CD4-positive, alpha-beta T cell (primary cell): ENCODE results near the gene TMEM203. TPM values are rescaled to one million over a fixed set of nuclear protein-coding genes. Genes with fewer than 3 reads are reported as not detected.

ENCODE experiments used
- ATAC-seq: fragments of 200-7000 bp; cut with Tn5 transposase; one replicate; pipeline ENCODE4 v1.10.0; 2022; ENCODE audit warnings: mild to moderate bottlenecking; ENCODE audit not compliant: poor library complexity
- CTCF ChIA-PET: fragments of 350-600 bp; sonication (Branson Sonifier 250); formaldehyde crosslinking; loops from one replicate; lab custom pipeline; 2021; ENCODE audit warnings: antibody characterized with exemption, inconsistent platforms; lab: Charles Lee
- POLR2A ChIA-PET: fragments of 350-600 bp; sonication (Branson Sonifier 250); formaldehyde crosslinking; loops from one replicate; lab custom pipeline; 2021; ENCODE audit warnings: antibody characterized with exemption, inconsistent platforms; lab: Charles Lee
- DNase-seq, 14 experiments: peaks; one replicate each; pipeline ENCODE4 v3.0.0-alpha.2; 2013 to 2020; ENCODE audit warnings: mixed read lengths in 2 of 14
- H3K27ac ChIP-seq, 2 donors: one replicate each; pipeline versions ENCODE4 v1.5.1 to v1.7.0; 2013; ENCODE audit warnings: low read length in 2 of 2, low read depth in 1 of 2, mild to moderate bottlenecking in 1 of 2
- H3K27me3 ChIP-seq, 2 experiments: 1 replicate in 1 of 2; 2 replicates in 1 of 2; pipeline versions ENCODE4 v1.6.1 to v1.7.0; 2013; ENCODE audit warnings: low read length in 2 of 2, control low read depth in 1 of 2, mild to moderate bottlenecking in 1 of 2, moderate library complexity in 1 of 2; ENCODE audit not compliant: insufficient read depth in 2 of 2, control insufficient read depth in 1 of 2
- H3K36me3 ChIP-seq: one replicate; pipeline ENCODE4 v1.6.1; 2013; ENCODE audit warnings: low read length, control low read depth; ENCODE audit not compliant: insufficient read depth
- H3K4me1 ChIP-seq: one replicate; pipeline ENCODE4 v1.6.1; 2013; ENCODE audit warnings: low read length, control low read depth; ENCODE audit not compliant: insufficient read depth
- H3K4me3 ChIP-seq: one replicate; pipeline ENCODE4 v1.5.1; 2013; ENCODE audit warnings: mild to moderate bottlenecking, low read length, moderate library complexity
- H3K9me3 ChIP-seq, 2 experiments: 1 replicate in 1 of 2; 2 replicates in 1 of 2; pipeline versions ENCODE4 v1.6.1 to v1.7.0; 2013; ENCODE audit warnings: low read length in 2 of 2, mild to moderate bottlenecking in 2 of 2, control low read depth in 1 of 2, moderate library complexity in 1 of 2; ENCODE audit not compliant: control insufficient read depth in 1 of 2, insufficient read depth in 1 of 2
- H3K27ac Mint-ChIP-seq: one replicate; pipeline ENCODE4 v1.8.0; 2020; ENCODE audit warnings: mixed read lengths
- H3K27me3 Mint-ChIP-seq: one replicate; pipeline ENCODE4 v1.8.0; 2021; ENCODE audit warnings: mixed read lengths
- H3K36me3 Mint-ChIP-seq: one replicate; pipeline ENCODE4 v1.8.0; 2021; ENCODE audit warnings: low read depth, mixed read lengths
- H3K4me1 Mint-ChIP-seq: one replicate; pipeline ENCODE4 v1.8.0; 2021; ENCODE audit warnings: low read depth, mixed read lengths
- H3K4me3 Mint-ChIP-seq: one replicate; pipeline ENCODE4 v1.8.0; 2020; ENCODE audit warnings: mild to moderate bottlenecking, mixed read lengths
- H3K9me3 Mint-ChIP-seq: one replicate; pipeline ENCODE4 v1.8.0; 2020; ENCODE audit warnings: mixed read lengths
- CTCF ChIP-seq: fragments of 200-600 bp; IDR thresholded peaks from one replicate; pipeline ENCODE4 v1.8.0; 2022; ENCODE audit warnings: antibody characterized with exemption, mild to moderate bottlenecking
- intact Hi-C, 2 experiments: fragments of 100-400 bp; cut with DNase I in 1 of 2; cut with micrococcal nuclease in 1 of 2; formaldehyde crosslinking; loops; one replicate each; pipeline versions ENCODE4 v1.15.1 to v1.9.0; 2023 to 2025; cut with DNase I, micrococcal nuclease
- total RNA-seq, 174 experiments: library from RNA in 2 of 174; stranded (reverse) in 2 of 174; gene quantifications; one replicate each; pipeline ENCODE4 v1.2.3 and lab custom pipeline; 2021 to 2026

The TMEM203 gene
- total RNA-seq, 2 experiments from 2014 or later, result 18.2 to 18.7 TPM

- H3K27ac Mint-ChIP-seq, result no peak overlapping the region
- H3K27me3 ChIP-seq, result no peaks in the 10 kb centered on the region
- no peak overlapping the region for H3K27ac ChIP-seq
- H3K4me1 ChIP-seq, result peaks cover 63% of the 10 kb centered on the region
- H3K4me3 ChIP-seq, result no peak overlapping the region
- H3K27me3 Mint-ChIP-seq, result peaks cover 6% of the 10 kb centered on the region
- ChIA-PET POLR2A (interaction anchor here (1.8 kb wide), 1 partner anchor 108 kb away, joined by 4 read pairs; no protein-coding TSS in a partner anchor), CTCF (no interaction called here)
- no peaks in the 10 kb centered on the region for H3K9me3 ChIP-seq
- H3K36me3 Mint-ChIP-seq, result peaks cover 15% of the 10 kb centered on the region
- intact Hi-C loops, result loop anchor here (2.0 to 5.0 kb wide), 4 partner anchors 25 to 451 kb away; partner anchors contain the start of genes ANAPC2 (in 1 of the 2) and SSNA1 (in 1 of the 2)
- no peaks in the 10 kb centered on the region for H3K9me3 Mint-ChIP-seq
- peaks cover 13% of the 10 kb centered on the region for H3K36me3 ChIP-seq
- no peak for ATAC-seq
- no peak for TF ChIP-seq CTCF
- DNase-seq, result no peak
- peaks cover 17% of the 10 kb centered on the region for H3K4me1 Mint-ChIP-seq
- no peak overlapping the region for H3K4me3 Mint-ChIP-seq
Measured at GRCh38 chr9:137237759-137238726, 32.6 kb upstream of the TMEM203 start.

GRCh38 chr9:137236936-137237421, 31.5 kb upstream of the TMEM203 start:
- ChIA-PET POLR2A (interaction anchor here (0.7 to 1.3 kb wide), 7 partner anchors 13 to 122 kb away, joined by 3 to 9 read pairs (median 5); partner anchors contain the start of genes NELFB and TPRN), CTCF (interaction anchor here (0.5 to 1.8 kb wide), 35 partner anchors 8 to 1394 kb away, joined by 3 to 18 read pairs (median 5); partner anchors contain the start of genes MAN1B1, NELFB, NPDC1 and NRARP)
- Mint-ChIP-seq H3K36me3 (peaks cover 6% of the 10 kb centered on the region), H3K9me3 (no peaks in the 10 kb centered on the region), H3K4me1 (peaks cover 10% of the 10 kb centered on the region), H3K27me3 (peaks cover 6% of the 10 kb centered on the region), H3K27ac (no peak overlapping the region), H3K4me3 (no peak overlapping the region)
- ATAC-seq (no peak), DNase-seq (no peak)
- peak overlapping the region; percentile 7 for H3K4me3 ChIP-seq
- H3K27me3 ChIP-seq, result no peaks in the 10 kb centered on the region
- intact Hi-C loops, result loop anchor here (1.0 to 5.0 kb wide), 5 partner anchors 26 to 450 kb away; partner anchors contain the start of genes ANAPC2 (in 1 of the 2) and SSNA1 (in 1 of the 2)
- H3K27ac ChIP-seq, result no peak overlapping the region
- peaks cover 0 to 3% of the 10 kb centered on the region in 2 experiments for H3K9me3 ChIP-seq
- H3K4me1 ChIP-seq, result peaks cover 52% of the 10 kb centered on the region
- no peak for TF ChIP-seq CTCF
- H3K36me3 ChIP-seq, result peaks cover 2% of the 10 kb centered on the region

GRCh38 chr9:137236238-137236935, 30.9 kb upstream of the TMEM203 start:
- peaks cover 0 to 6% of the 10 kb centered on the region in 2 experiments for H3K9me3 ChIP-seq
- H3K4me3 ChIP-seq, result peak overlapping the region; percentile 7
- no peaks in the 10 kb centered on the region for H3K36me3 ChIP-seq
- CTCF ChIA-PET, result interaction anchor here (0.5 to 1.8 kb wide), 36 partner anchors 8 to 1393 kb away, joined by 3 to 18 read pairs (median 4); partner anchors contain the start of genes MAN1B1, NELFB, NPDC1 and NRARP
- H3K4me1 ChIP-seq, result peaks cover 47% of the 10 kb centered on the region
- ATAC-seq (peak; percentile 46), DNase-seq (peak; percentile 85 to 95 (median 89))
- H3K27ac ChIP-seq, result no peak overlapping the region
- no peaks in the 10 kb centered on the region for H3K27me3 ChIP-seq
- Mint-ChIP-seq H3K27ac (no peak overlapping the region), H3K27me3 (peaks cover 6% of the 10 kb centered on the region), H3K9me3 (no peaks in the 10 kb centered on the region), H3K36me3 (peaks cover 6% of the 10 kb centered on the region), H3K4me3 (no peak overlapping the region), H3K4me1 (peaks cover 10% of the 10 kb centered on the region)
- TF ChIP-seq CTCF, result peak; percentile 99
- POLR2A ChIA-PET, result interaction anchor here (0.6 to 1.3 kb wide), 9 partner anchors 13 to 370 kb away, joined by 3 to 9 read pairs (median 5); partner anchors contain the start of genes EDF1, NELFB and TPRN
- intact Hi-C loops, result loop anchor here (1.0 to 5.0 kb wide), 5 partner anchors 26 to 449 kb away; partner anchors contain the start of genes ANAPC2 (in 1 of the 2) and SSNA1 (in 1 of the 2)
